RWPE2 (cell line): ENCODE measurements around the gene ATXN7.
A peak's percentile ranks its signal among the peaks of the same experiment; 100 is the strongest.

Source experiments
- ATAC-seq: fragments of 200-7000 bp; cut with Tn5 transposase; 3 replicates; pipeline ENCODE4 v1.9.1; 2021; ENCODE audit warnings: low read depth
- DNase-seq: peaks from one replicate; pipeline ENCODE4 v3.0.0-alpha.2; 2020; ENCODE audit warnings: low spot score
- H3K27ac ChIP-seq: fragments of 450-650 bp; 2 replicates; pipeline ENCODE4 v1.5.1; 2017; ENCODE audit warnings: mild to moderate bottlenecking; ENCODE audit not compliant: poor library complexity, severe bottlenecking
- H3K27me3 ChIP-seq: fragments of 250-450 bp; sonication (Bioruptor Pico); 2 replicates; pipeline ENCODE4 v1.5.1; 2021; ENCODE audit warnings: mild to moderate bottlenecking, moderate library complexity; ENCODE audit not compliant: insufficient read depth, poor library complexity, severe bottlenecking
- H3K36me3 ChIP-seq: fragments of 250-450 bp; sonication (Bioruptor Pico); 2 replicates; pipeline ENCODE4 v1.5.1; 2020; ENCODE audit warnings: low read depth, mild to moderate bottlenecking, moderate library complexity
- H3K4me1 ChIP-seq: fragments of 250-450 bp; sonication (Bioruptor Pico); 2 replicates; pipeline ENCODE4 v1.5.1; 2021; ENCODE audit warnings: mild to moderate bottlenecking, moderate library complexity; ENCODE audit not compliant: insufficient read depth, poor library complexity, severe bottlenecking
- H3K4me3 ChIP-seq: fragments of 250-450 bp; sonication (Bioruptor Pico); 2 replicates; pipeline ENCODE4 v1.5.1; 2021; ENCODE audit warnings: mild to moderate bottlenecking, moderate library complexity; ENCODE audit not compliant: severe bottlenecking
- H3K9me3 ChIP-seq: fragments of 250-450 bp; sonication (Bioruptor Pico); 2 replicates; pipeline ENCODE4 v1.5.1; 2021; ENCODE audit warnings: mild to moderate bottlenecking, moderate library complexity; ENCODE audit not compliant: severe bottlenecking
- TF ChIP-seq, protein P1 (sequence below): fragments of 450-650 bp; IDR thresholded peaks from one replicate; pipeline ENCODE4 v1.5.1; 2017; ENCODE audit warnings: mild to moderate bottlenecking, moderate library complexity; ENCODE audit not compliant: poor library complexity, severe bottlenecking

Gene ATXN7

DNA sequence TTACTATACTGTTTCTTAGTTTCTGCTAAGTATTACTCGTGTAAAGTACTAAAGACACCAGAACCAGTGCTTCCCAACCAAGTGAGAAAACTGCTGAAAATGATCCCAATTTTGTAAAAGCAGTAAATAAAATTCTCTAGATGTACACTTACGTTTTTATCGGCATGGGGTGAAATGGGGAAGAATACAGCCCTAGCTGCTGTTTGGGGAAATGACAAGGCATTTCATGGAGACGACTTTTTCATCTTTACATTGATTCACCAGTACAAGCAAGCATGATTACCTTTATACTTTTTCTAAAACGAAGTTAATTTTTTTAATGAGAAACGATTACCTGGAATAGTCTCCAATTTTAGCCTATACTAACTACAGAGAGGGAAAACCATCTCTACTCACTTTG, 158.3 kb downstream of the ATXN7 start:
- Histone ChIP-seq H3K27ac (no peak overlapping the region), H3K27me3 (no peaks in the 10 kb centered on the region), H3K9me3 (no peaks in the 10 kb centered on the region), H3K4me3 (no peak overlapping the region), H3K4me1 (peaks cover 5% of the 10 kb centered on the region), H3K36me3 (peaks cover 54% of the 10 kb centered on the region)
- no peak for ATAC-seq
- TF ChIP-seq, protein P1, sequence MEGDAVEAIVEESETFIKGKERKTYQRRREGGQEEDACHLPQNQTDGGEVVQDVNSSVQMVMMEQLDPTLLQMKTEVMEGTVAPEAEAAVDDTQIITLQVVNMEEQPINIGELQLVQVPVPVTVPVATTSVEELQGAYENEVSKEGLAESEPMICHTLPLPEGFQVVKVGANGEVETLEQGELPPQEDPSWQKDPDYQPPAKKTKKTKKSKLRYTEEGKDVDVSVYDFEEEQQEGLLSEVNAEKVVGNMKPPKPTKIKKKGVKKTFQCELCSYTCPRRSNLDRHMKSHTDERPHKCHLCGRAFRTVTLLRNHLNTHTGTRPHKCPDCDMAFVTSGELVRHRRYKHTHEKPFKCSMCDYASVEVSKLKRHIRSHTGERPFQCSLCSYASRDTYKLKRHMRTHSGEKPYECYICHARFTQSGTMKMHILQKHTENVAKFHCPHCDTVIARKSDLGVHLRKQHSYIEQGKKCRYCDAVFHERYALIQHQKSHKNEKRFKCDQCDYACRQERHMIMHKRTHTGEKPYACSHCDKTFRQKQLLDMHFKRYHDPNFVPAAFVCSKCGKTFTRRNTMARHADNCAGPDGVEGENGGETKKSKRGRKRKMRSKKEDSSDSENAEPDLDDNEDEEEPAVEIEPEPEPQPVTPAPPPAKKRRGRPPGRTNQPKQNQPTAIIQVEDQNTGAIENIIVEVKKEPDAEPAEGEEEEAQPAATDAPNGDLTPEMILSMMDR, result no peak
- no peak for DNase-seq

DNA sequence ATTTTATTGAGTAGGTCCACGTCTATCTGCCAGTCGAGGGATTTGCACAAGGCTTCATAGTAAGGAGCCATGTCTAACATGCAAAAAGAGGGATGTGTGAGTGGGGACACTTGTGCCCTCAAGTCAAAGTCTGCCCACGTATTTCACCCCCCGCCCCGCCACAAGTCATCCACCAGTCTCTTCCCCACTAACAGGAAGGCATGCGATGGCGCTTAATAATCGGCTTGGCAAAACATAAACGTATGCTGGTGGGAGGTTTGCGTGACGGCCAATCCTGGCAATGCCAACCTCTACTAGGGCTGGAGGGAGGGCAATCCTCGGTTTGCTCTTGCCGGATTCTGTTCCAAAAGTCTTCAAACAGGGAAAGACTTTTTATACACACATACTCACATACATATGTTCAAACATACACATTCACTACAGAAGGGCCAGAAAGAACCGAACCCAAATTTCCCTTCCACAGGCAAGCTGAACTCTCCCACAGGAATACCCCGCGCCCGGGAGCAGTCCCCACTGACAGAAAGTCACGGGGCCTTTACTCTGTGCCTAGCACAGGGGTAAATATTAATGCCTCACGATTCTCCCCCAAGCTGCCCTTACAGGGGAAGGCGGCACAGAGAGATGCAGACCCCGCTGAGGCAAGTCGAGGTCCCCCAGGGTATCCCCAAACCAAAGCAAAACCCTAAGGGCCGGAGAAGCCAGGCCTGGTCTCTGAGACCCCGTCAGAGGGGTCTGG, 159.0 kb downstream of the ATXN7 start:
- no peaks in the 10 kb centered on the region for H3K27me3 ChIP-seq
- H3K4me1 ChIP-seq, result peaks cover 5% of the 10 kb centered on the region
- H3K9me3 ChIP-seq, result no peaks in the 10 kb centered on the region
- ATAC-seq (peak; percentile 8; the same call in 2 of the 3 replicates), DNase-seq (no peak)
- TF ChIP-seq, protein P1, result no peak
- H3K4me3 ChIP-seq, result peak overlapping the region; percentile 83
- H3K27ac ChIP-seq, result peak overlapping the region; percentile 48
- peaks cover 47% of the 10 kb centered on the region for H3K36me3 ChIP-seq

DNA sequence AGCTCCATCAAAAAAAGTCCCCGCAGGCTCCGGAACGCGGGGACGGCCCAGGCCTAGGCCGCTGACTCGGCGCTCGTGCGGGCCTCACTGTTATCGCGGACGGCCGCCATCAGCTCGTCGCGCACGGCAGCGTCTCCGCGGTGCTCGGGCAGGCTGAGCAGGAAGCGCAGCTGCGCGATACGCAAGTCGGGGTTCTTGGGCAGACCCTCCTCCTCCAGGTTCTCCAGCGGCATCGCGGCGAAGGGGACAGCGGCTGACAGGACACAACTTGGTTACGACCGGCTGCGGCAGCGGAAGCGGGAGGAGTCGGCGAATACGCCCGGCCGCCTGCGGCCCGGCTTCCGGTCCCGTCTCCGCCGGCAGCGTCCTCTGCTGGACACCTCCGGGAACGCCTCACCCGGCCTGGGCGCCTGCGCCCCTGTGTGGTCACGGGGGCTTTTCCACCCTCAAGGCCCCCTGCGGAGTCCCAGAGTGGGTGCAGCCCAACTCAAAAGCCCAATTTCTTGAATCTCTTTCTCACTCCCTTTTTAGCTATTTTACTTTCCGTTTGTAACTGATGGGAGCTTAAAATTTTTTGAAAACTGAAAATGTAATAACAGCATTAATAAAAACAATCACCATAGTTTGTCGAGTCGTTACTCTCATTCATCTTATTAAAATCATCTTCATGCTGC, 159.7 kb downstream of the ATXN7 start, which contains the start of gene PSMD6:
Gene PSMD6 (minus strand): TSS at position 308 of the 674 bp plus-strand sequence. CDS start 75 bp downstream, at position 233.
- Histone ChIP-seq H3K27ac (peak within 1 kb of the TSS; percentile 48), H3K36me3 (peaks cover 40% of the 10 kb centered on the region), H3K27me3 (no peaks in the 10 kb centered on the region), H3K9me3 (no peaks in the 10 kb centered on the region), H3K4me1 (peaks cover 5% of the 10 kb centered on the region), H3K4me3 (peak within 1 kb of the TSS; percentile 83)
- ATAC-seq (peak; percentile 89), DNase-seq (peak; percentile 85)
- TF ChIP-seq, protein P1, result peak; percentile 99

DNA sequence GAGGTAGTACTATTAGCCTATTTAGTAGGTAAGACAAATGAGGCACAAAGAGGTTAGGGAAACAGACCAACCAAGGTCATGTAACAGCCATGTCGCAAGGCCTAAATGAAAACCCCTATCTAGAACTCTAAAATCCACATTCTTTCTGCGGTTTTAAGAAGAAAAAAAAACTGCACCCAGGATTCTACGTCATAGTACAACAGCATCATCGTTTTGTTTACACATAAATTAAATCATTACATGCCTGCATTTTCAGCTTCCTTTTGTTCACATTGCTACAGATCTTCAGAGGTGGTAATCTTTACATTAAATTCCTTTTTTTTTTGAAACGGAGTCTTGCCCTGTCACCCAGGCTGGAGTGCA, 160.2 kb downstream of the ATXN7 start:
- H3K4me3 ChIP-seq, result peak overlapping the region; percentile 83
- no peak for ATAC-seq

More for the DNA sequence above, 160.2 kb downstream of the ATXN7 start:
- Histone ChIP-seq H3K27me3 (no peaks in the 10 kb centered on the region), H3K9me3 (no peaks in the 10 kb centered on the region), H3K27ac (no peak overlapping the region), H3K4me1 (peaks cover 5% of the 10 kb centered on the region), H3K36me3 (peaks cover 35% of the 10 kb centered on the region)
- no peak for DNase-seq
- TF ChIP-seq, protein P1, result no peak
